CD4-positive, alpha-beta T cell treated with Interleukin-4 for 4 hours (primary cell): ENCODE measurements around the gene TMPRSS2.
"Not testable (repeated sequence)": the region's sequence is repeated elsewhere in the genome, so short reads cannot be mapped to it uniquely, and the experiment has no call there.

Experiments used
- DNase-seq: peaks from one replicate; pipeline ENCODE4 v3.0.0-alpha.2; 2020

The TMPRSS2 gene

GRCh38 chr21:41422546-41423304 is 85.2 kb downstream of the TMPRSS2 start:
- DNase-seq: no peak

- DNase-seq: not testable (repeated sequence)
Observed at GRCh38 chr21:41420998-41421397, 87.0 kb downstream of the TMPRSS2 start.

- peak; percentile 60 for DNase-seq
Observed at GRCh38 chr21:41419921-41420862, 87.8 kb downstream of the TMPRSS2 start.

- no peak for DNase-seq
Observed at GRCh38 chr21:41418956-41419680, 88.8 kb downstream of the TMPRSS2 start.

- no peak for DNase-seq
Observed at GRCh38 chr21:41418393-41418792, 89.6 kb downstream of the TMPRSS2 start.

GRCh38 chr21:41417505-41417904 is 90.5 kb downstream of the TMPRSS2 start:
- not testable (repeated sequence) for DNase-seq
